NCI-H2029 treated with DMSO at 0.1 percent for 48 hours (cell line): Measurements from ENCODE around the gene PGAP3.

ENCODE experiments used
- DNase-seq: peaks from one replicate; lab custom pipeline; 2025; lab: John Stamatoyannopoulos, UW

PGAP3 gene

DNA sequence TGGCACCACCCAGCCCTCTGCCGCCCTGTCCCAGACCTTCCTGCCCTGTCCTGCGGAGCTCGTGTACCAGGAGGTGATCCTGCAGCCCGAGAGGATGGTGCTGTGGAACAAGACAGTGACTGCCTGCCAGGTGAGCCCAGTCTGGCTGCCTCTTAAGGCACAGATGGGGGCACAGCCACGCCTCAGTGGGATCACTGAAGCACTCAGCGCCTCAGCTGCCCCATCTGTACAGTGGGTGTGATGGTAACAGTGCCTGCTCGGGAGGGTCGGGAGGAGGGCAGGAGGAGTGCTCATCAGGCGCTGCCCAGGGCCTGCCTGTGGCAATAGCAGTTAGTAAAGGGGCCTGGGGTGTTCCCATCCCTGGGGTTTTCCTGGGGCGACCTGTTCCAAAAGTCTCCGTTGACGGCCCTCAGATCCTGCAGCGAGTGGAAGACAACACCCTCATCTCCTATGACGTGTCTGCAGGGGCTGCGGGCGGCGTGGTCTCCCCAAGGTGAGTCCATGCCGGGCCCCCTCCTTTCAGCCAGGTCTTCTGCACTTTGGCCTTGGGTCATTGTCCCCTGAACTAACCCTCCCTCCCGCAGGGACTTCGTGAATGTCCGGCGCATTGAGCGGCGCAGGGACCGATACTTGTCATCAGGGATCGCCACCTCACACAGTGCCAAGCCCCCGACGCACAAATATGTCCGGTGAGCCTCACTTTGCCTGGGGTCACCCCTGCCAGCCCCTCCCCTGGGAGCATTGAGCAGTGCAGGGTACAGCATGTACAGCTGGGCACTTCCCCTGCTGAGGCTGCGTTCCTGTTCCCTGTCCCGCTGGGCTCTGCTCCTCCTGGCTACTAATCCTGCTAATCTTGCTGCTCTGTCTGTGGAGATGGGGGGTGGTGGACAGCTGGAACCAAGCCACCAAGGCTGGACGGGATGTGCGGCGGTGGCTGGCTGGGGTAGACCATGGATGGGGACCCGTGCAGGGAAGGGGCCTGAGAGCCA, 27.2 kb downstream of the PGAP3 start:
- DNase-seq, result no peak

DNA sequence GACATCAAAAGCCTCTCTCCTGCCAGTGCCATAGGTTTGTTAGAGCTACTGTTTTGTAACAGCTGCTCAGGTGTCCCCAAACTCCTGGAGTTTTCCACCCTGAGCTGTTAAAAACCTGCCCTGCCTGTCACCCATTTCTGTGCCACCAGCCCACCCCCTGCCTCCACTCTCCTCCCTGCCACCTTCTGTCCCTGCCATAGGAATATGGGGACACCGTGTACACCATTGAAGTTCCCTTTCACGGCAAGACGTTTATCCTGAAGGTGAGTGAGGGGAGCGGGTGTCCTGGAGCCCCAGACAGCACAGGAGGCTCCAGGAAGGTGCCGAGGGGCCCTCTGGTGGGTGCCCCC, 27.9 kb downstream of the PGAP3 start:
- DNase-seq, result no peak

DNA sequence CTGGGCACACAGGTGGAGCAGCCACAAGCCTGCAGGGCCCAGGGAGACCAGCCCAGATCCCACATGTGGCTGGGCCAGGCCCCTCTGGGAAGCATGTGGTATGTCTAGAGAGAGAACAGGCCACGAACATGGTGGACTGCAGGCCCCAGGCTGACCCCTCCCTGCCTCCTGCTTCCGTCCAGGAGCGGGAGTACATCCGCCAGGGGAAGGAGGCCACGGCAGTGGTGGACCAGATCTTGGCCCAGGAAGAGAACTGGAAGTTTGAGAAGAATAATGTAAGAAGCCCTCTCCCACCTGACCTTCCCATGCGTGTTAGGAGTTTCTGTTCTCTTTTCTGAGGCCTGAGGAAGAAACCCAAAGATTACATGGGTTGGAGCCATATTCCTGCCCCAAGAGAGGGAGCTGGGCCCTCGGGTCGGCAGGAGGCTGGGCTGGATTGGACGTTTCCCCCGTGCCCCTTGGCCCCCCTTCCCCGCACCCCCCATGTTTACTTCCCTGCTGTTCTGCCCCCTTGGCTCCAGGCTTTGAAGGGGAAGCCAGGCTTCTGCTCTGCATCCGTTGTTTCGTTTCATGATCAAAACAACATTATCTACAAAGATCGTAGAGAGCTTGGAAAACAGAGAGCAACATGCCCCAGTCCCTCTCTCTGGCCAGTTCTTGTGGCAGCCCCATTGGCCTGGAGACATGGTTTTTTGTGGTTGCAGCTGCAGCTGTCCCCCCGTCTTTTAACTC, 28.4 kb downstream of the PGAP3 start:
- DNase-seq, result no peak

DNA sequence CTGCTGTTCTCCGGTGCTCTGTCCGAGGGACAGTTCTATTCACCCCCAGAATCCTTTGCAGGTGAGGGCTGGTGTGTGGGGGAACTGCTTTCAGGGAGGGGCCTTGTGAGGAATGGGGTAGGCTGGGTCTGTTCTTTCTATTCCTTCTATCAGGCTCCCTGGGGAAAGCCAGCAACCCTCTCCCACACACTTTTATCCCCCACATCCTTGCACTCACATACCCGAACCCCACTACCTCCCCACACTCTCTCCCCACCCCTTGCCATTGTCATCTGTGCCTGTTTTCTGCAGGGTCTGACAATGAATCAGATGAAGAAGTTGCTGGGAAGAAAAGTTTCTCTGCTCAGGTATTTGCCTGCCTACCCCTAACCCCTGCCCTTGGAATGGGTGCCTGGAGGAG, 29.1 kb downstream of the PGAP3 start:
- no peak for DNase-seq

DNA sequence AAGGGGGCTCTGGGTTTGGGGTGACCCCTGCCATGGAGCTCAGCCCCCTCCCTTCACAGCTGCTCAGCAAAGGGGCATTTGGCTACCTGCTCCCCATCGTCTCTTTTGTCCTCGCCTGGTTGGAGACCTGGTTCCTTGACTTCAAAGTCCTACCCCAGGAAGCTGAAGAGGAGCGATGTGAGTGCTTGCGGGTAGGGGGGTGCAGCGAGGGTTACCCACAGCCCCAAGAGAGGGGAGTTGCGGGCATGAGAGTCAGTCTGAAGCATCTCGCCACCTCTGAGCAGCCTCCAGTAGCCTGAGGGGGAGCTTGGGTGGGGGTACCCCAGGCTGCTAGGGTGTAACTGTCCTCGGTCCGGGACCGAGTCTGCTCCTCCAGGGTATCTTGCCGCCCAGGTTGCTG, 29.5 kb downstream of the PGAP3 start:
- no peak for DNase-seq

DNA sequence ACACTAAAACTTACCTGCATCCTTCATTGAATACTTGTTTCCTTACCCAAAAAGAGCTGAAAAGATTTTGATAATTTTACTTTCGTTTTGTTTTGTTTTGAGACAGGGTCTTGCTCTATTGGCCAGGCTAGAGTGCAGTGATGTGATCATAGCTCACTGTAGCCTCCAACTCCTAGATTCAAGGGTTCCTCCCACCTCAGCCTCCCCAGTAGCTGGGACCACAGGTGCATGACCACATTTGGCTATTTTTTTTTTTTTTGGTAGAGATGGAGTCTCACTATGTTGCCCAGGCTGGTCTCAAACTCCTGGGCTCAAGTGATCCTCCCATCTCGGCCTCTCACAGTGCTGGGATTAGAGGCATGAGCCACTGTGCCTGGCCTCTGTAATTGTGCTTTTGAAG, 32.8 kb downstream of the PGAP3 start:
- DNase-seq, result no peak

DNA sequence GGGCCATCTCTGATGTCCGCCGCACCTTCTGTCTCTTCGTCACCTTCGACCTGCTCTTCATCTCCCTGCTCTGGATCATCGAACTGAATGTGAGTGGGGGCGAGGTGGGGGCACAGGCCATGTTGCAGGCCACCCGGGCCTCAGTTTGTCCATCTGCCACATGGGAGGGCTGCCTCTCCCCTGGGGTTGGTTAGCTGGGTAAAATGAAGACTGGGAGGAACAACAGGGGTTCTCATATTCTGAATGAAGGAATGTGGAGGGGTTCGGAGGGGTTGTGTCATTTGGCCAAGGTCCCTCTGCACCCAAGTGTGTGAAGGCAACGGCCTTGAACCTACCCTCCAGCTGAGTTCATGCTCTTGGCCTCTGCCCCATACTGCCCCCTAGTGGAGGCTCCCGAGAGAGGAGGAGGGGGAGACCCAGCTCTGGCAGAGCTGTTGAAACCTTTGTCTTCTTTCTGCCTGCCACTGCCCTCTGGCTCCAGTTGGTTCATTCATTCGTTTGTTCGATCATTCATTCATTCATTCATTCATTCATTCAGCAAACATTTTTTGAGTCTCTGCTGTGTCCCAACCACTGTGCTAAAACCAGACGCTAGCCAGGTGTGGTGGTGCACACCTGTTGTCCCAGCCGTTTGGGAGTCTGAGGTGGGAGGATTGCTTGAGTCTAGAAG, 34.1 kb downstream of the PGAP3 start:
- DNase-seq, result no peak

DNA sequence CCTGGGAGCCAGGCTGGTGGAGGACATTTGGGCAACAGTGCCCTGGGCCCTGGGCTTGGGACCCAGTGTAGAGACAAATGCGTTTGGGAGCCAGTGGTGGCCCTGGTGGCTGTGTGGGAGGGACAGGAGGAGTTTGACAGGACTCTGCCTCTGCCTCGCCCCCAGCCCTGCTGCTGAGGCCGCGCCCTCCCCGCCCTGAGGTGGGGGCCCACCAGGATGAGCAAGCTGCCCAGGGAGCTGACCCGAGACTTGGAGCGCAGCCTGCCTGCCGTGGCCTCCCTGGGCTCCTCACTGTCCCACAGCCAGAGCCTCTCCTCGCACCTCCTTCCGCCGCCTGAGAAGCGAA, 34.6 kb downstream of the PGAP3 start:
- no peak for DNase-seq

GRCh38 chr17:39652587-39653315, 35.1 kb downstream of the PGAP3 start:
- no peak for DNase-seq

DNA sequence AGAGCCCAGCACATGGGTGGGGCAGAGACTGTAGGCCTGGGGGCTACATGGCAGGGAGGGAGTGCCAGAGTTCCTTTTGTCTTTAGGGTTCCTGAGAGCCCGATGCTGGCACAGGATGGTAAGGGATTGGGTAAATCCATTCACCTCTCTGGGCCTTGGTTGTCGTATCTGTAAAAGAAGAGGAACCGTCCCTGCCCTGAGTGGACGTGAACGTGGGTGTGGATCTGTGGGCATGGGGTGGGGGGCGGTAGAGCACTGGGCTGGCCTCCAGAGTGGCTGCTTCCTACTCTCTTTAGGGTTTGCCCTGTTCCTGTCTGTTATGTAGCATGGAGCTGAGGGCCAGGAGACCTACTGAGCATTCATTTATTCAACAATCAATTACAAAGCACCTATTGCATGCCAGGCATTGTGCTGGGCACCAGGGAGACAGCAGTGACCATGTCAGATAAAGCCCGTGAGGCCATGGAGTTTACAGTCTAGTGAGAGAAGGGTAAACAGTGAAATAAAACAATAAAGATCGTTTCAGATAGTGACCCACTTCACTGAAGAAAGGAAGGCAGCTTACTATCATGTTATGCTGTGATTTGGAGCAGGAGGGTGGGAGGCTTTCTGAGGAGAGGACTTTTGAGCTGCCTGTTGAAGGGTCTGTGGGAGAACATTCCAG, 35.8 kb downstream of the PGAP3 start:
- DNase-seq, result no peak

DNA sequence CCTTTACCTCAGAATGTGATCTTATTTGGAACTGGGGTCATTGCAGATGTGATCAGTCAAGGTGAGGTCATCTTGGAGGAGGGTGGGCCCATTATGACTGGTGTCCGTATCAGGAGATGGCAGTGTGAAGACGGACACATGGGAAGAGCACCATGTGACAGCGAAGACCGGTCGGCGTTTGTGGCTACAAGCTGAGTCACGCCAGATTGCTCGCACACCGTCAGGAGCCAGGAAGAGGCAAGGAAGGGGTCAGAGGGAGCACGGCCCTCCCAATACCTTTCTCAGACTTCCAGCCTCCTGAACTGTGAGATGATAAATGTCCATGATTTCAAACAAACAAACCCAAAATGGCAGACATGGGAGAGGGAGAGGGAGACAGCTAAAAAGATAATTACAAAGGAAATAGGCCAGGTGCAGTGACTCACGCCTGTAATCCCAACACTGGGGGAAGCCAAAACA, 37.7 kb downstream of the PGAP3 start:
- no peak for DNase-seq

- no peak for DNase-seq
Observed at GRCh38 chr17:39648616-39649366, 39.1 kb downstream of the PGAP3 start.

- no peak for DNase-seq
Observed at GRCh38 chr17:39647256-39647655, 40.6 kb downstream of the PGAP3 start.

DNA sequence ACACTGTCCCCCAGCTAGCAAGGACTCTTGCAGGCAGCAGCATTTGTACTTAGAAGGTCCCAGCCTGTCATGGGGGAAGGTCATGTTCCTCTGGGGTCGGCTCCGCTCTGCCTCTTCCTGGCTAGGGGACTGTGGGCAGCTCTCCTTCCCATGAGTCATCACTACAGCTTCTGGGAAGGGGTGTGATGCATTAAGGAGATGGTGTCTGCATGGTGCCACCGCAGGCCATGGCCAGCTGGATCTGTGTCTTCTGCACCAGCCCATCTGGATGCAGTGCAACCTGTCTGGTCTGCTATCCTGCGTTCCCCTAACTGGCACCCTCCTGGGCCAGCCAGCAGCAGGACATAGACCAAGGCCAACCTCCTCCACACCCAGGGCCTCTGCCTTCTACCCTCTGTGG, 44.6 kb downstream of the PGAP3 start:
- DNase-seq, result no peak

DNA sequence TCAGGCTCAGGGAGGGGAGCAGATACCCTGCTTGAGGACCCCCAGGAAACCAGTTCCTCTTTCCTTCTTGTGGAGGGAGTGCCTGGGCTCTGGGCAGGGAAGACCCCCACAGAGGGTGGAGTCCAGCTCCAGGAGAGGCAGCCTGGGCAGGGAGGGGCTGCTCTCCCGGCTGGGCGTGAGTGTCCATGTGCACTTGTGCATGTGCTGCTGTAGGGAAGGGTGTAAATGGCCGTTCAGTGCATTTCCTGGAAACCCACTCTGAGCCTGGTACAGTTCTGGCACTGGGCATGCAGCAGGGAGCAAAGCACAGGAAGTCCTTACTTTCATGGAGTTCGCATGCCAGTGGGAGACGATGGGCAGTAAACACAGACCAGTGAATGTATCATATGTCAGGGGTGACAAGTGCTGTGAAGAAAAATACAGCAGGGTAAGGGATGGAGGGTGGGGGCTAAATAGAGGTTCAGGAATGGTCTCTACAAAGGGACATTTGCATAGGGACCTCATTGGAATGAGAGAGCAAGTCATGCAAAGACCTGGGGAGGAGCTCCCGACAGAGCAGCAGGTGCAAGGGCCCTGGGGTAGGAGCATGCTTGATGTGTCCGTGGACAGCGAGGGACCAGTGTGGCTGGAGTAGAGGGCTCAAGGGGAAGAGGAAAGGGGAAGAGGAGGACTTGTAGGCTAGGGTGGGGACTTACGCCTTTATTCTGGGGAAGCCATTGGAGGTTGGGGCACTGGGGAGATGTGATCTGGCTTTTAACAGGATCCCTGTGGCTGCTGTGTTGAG, 45.4 kb downstream of the PGAP3 start:
- no peak for DNase-seq

GRCh38 chr17:39641883-39642282, 46.0 kb downstream of the PGAP3 start:
- DNase-seq, result no peak

DNA sequence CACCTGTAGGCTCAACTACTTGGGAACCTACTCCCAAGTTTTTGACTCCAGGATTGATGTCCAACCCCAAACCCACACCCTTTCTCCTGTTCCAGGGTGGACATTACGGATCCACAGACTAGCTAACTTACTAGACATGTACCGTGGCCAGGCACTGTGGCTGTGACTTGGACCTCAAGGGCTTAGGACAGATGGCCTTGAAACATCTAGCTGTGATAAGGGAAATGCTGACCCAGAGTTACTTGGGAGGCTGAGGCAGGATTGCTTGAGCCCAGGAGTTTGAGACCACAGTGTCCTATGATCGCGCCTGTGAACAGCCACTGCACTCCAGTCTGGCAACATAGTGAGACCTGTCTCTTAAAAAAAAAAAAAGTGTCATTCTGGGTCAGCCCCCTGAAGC, 46.8 kb downstream of the PGAP3 start:
- DNase-seq, result no peak

- no peak for DNase-seq
Observed at GRCh38 chr17:39640591-39641031, 47.2 kb downstream of the PGAP3 start.

- DNase-seq, result no peak
Observed at GRCh38 chr17:39639566-39640458, 48.0 kb downstream of the PGAP3 start.
